Gastroesophageal sphincter (tissue), 4 donors: ENCODE results near the gene GNAI1. TPM values are rescaled to one million over a fixed set of nuclear protein-coding genes. Genes with fewer than 3 reads are reported as not detected.
A peak's percentile ranks its signal among the peaks of the same experiment; 100 is the strongest.

ENCODE experiments used
- ATAC-seq: fragments of 150-250 bp; one replicate; pipeline ENCODE4 v1.9.1; 2016; ENCODE audit warnings: mild to moderate bottlenecking, moderate library complexity
- H3K27ac ChIP-seq, 4 donors: fragments of 200-600 bp; sonication (generic) in 3 of 4; 1 replicate in 3 of 4; 2 replicates in 1 of 4; pipeline ENCODE4 v1.5.1; 2016 to 2019
- H3K27me3 ChIP-seq: fragments of 200-600 bp; sonication (generic); one replicate; pipeline ENCODE4 v1.5.1; 2019
- H3K36me3 ChIP-seq, 2 donors: fragments of 200-600 bp; sonication (generic); one replicate each; pipeline ENCODE4 v1.5.1; 2019; ENCODE audit warnings: control low read depth in 1 of 2
- H3K4me1 ChIP-seq, 3 donors: fragments of 200-600 bp; sonication (generic); 1 replicate in 2 of 3; 2 replicates in 1 of 3; pipeline ENCODE4 v1.5.1; 2016 to 2019; ENCODE audit warnings: control low read depth in 2 of 3
- H3K4me3 ChIP-seq, 2 donors: fragments of 200-600 bp; sonication (generic); one replicate each; pipeline ENCODE4 v1.5.1; 2019; ENCODE audit warnings: mild to moderate bottlenecking in 1 of 2, moderate library complexity in 1 of 2
- H3K9me3 ChIP-seq, 3 donors: fragments of 200-600 bp; sonication (generic); one replicate each; pipeline ENCODE4 v1.5.1; 2017 to 2019; ENCODE audit warnings: control low read depth in 2 of 3
- CTCF ChIP-seq, 4 experiments: fragments of 200-600 bp in 2 of 4; fragments of 450-650 bp in 2 of 4; sonication (generic) in 1 of 4; IDR thresholded peaks; one replicate each; pipeline ENCODE4 v1.5.1; 2017 to 2019; ENCODE audit warnings: antibody characterized with exemption in 4 of 4, mild to moderate bottlenecking in 2 of 4, moderate library complexity in 2 of 4
- EP300 ChIP-seq: sonication (generic); formaldehyde crosslinking; IDR thresholded peaks from one replicate; pipeline ENCODE4 v1.6.1; 2017; ENCODE audit warnings: antibody characterized with exemption, mild to moderate bottlenecking
- POLR2A ChIP-seq, 2 donors: fragments of 450-650 bp; IDR thresholded peaks; one replicate each; pipeline ENCODE4 v1.6.1; 2017; ENCODE audit warnings: antibody characterized with exemption in 2 of 2, mild to moderate bottlenecking in 2 of 2, moderate library complexity in 1 of 2
- POLR2AphosphoS5 ChIP-seq: sonication (generic); formaldehyde crosslinking; IDR thresholded peaks from one replicate; pipeline ENCODE4 v1.6.1; 2017; ENCODE audit warnings: antibody characterized with exemption
- WGBS, 2 donors: methylation state at CpG; one replicate each; pipeline ENCODE4 v1.1.5; 2018; ENCODE audit warnings: low coverage in 1 of 2; 5-methylcytosine and 5-hydroxymethylcytosine counted together
- total RNA-seq, 4 donors: library from RNA; depleted of rRNA; stranded (reverse); fragments of >200 nt; gene quantifications; one replicate each; pipeline ENCODE4 v1.1.0, GENCODE V29; 2016

Gene GNAI1
- total RNA-seq, 4 donors from 2014 or later = 76.8 to 136 (median 108) TPM

- no peak overlapping the region for H3K27ac ChIP-seq
- no peaks in the 10 kb centered on the region for H3K27me3 ChIP-seq
- no peak for ATAC-seq
- H3K36me3 ChIP-seq = peaks cover 0 to 40% of the 10 kb centered on the region in 2 donors
- TF ChIP-seq EP300 (no peak), POLR2A (IDR thresholded peaks at IDR 0.05) (no peak), POLR2AphosphoS5 (no peak), CTCF (IDR thresholded peaks at IDR 0.05) (no peak)
- H3K9me3 ChIP-seq = no peaks in the 10 kb centered on the region
- no peak overlapping the region for H3K4me3 ChIP-seq
- H3K4me1 ChIP-seq = peaks cover 0 to 30% (median 8%) of the 10 kb centered on the region in 3 donors
- WGBS, 2 donors = 38 to 43% methylated on average over 3 of the region's 3 CpGs
Observed at GRCh38 chr7:80210400-80210799, 75.8 kb downstream of the GNAI1 start.

- whole genome bisulfite sequencing, 2 donors = 80 to 92% methylated on average over 3 to 4 of the region's 4 CpGs
- no peak for ATAC-seq
- H3K27me3 ChIP-seq = no peaks in the 10 kb centered on the region
- H3K4me3 ChIP-seq = no peak overlapping the region
- no peak overlapping the region for H3K27ac ChIP-seq
- H3K9me3 ChIP-seq = no peaks in the 10 kb centered on the region
- TF ChIP-seq EP300 (no peak), POLR2A (IDR thresholded peaks at IDR 0.05) (no peak), CTCF (IDR thresholded peaks at IDR 0.05) (no peak), POLR2AphosphoS5 (no peak)
- peaks cover 0 to 60% of the 10 kb centered on the region in 2 donors for H3K36me3 ChIP-seq
- H3K4me1 ChIP-seq = peaks cover 0 to 21% (median 2%) of the 10 kb centered on the region in 3 donors
Observed at GRCh38 chr7:80213814-80214213, 79.2 kb downstream of the GNAI1 start.

DNA sequence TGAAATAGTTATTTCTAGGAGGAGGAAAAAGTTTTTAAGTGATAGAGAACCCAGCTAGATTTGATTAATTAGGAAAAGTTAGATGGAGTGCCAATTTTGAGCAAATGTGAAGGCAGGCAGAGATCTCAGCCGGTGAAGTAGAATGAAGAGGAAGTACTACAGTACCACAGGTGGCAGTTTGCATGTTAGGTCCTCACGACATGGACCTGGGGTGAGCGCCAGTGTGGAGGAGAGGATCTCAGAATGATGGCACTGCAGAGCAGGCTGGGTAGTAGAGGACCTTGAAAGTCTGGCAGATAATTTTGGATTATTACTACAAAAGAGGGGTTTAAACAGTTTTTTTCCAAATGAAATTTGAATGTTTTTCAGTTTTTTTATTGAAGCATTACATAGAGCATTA lies 81.1 kb downstream of the GNAI1 start:
- no peak for ATAC-seq
- H3K36me3 ChIP-seq = peaks cover 0 to 70% of the 10 kb centered on the region in 2 donors

DNA sequence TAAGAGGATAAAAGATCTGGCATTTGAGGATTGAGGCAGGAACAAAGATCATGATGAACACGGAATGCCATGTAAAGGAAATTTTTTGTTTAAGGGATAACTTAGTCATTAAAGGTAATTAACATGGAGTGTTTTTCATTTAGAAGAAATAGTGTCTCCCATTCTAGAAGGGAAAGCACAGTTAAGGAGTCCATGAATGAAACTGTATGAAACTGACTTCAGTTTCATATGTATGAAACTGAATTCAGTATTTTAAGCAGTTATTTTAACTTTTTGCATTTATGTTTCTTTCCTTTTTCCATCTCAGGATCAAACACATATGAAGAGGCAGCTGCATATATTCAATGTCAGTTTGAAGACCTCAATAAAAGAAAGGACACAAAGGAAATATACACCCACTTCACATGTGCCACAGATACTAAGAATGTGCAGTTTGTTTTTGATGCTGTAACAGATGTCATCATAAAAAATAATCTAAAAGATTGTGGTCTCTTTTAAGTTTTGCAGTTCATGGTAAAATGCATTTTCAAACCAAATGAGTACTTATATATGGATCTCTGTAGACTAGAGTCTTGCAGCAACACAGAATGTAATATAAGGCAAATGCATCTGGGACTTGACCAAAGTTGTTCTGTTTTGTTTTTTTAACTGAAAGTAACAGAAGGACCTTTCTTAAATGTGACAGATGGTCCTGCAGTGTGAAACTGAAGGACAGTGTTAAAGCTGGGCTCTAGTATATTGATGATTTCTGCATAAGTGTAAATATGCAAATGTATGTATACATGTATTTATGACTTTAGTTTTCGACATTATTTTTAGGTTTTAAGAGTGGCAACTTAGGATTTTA lies 82.6 kb downstream of the GNAI1 start:
- Histone ChIP-seq H3K27ac (no peak overlapping the region), H3K27me3 (no peaks in the 10 kb centered on the region), H3K4me3 (no peak overlapping the region), H3K4me1 (peaks cover 0 to 6% (median 0%) of the 10 kb centered on the region in 3 donors), H3K9me3 (no peaks in the 10 kb centered on the region), H3K36me3 (peaks cover 0 to 57% of the 10 kb centered on the region in 2 donors)
- no peak for TF ChIP-seq POLR2AphosphoS5
- no peak for TF ChIP-seq EP300
- no peak for TF ChIP-seq POLR2A (IDR thresholded peaks at IDR 0.05)
- TF ChIP-seq CTCF (IDR thresholded peaks at IDR 0.05) = no peak
- WGBS, 2 donors = 84 to 92% methylated on average over 2 of the region's 2 CpGs
- no peak for ATAC-seq

More for the DNA sequence above, 81.1 kb downstream of the GNAI1 start:
- Histone ChIP-seq H3K27me3 (no peaks in the 10 kb centered on the region), H3K9me3 (no peaks in the 10 kb centered on the region), H3K27ac (no peak overlapping the region), H3K4me3 (no peak overlapping the region), H3K4me1 (peaks cover 0 to 10% (median 0%) of the 10 kb centered on the region in 3 donors)
- TF ChIP-seq POLR2AphosphoS5 (no peak), CTCF (IDR thresholded peaks at IDR 0.05) (no peak), POLR2A (IDR thresholded peaks at IDR 0.05) (no peak), EP300 (no peak)
- 80 to 96% methylated on average over 3 of the region's 3 CpGs for WGBS, 2 donors

- H3K27ac ChIP-seq = no peak overlapping the region
- no peaks in the 10 kb centered on the region for H3K27me3 ChIP-seq
- ATAC-seq = peak; percentile 42
- WGBS, 2 donors = 19 to 39% methylated on average over 3 of the region's 3 CpGs
- no peaks in the 10 kb centered on the region for H3K9me3 ChIP-seq
- no peak for TF ChIP-seq EP300
- TF ChIP-seq POLR2AphosphoS5 = peak; percentile 37
- peaks cover 0 to 6% (median 0%) of the 10 kb centered on the region in 3 donors for H3K4me1 ChIP-seq
- peaks cover 0 to 43% of the 10 kb centered on the region in 2 donors for H3K36me3 ChIP-seq
- H3K4me3 ChIP-seq = no peak overlapping the region
Observed at GRCh38 chr7:80218723-80219122, 84.1 kb downstream of the GNAI1 start.
